HG02938 (cell line): ENCODE data around the gene CARS1.
"Not testable (repeated sequence)": the region's sequence is repeated elsewhere in the genome, so short reads cannot be mapped to it uniquely, and the experiment has no call there.

Source experiments
- ATAC-seq: cut with Tn5 transposase; IDR thresholded peaks from one replicate; pipeline ENCODE4 v1.9.1; 2021; ENCODE audit warnings: mild to moderate bottlenecking, moderate library complexity; ENCODE audit not compliant: unreplicated experiment

CARS1 gene

DNA sequence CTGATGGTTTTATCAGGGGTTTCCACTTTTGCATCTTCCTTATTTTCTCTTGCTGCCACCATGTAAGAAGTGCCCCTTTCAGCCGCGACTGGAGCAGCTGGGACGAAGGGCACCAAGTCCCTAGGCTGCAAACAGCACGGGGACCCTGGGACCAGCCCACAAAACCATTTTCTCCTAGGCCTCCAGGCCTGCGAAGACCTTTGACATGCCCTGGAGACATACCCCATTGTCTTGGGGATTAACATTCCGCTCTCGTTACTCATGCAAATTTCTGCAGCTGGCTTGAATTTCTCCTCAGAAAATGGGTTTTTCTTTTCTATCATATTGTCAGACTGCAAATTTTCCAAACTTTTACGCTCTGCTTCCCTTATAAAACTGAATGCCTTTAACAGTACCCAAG is 6.7 kb upstream of the CARS1 start:
- not testable (repeated sequence) for ATAC-seq

- not testable (repeated sequence) for ATAC-seq
Observed at GRCh38 chr11:3063432-3063831, 6.2 kb upstream of the CARS1 start.

GRCh38 chr11:3060436-3061025 is 3.3 kb upstream of the CARS1 start:
- no peak for ATAC-seq

GRCh38 chr11:3058753-3059664 is 1.8 kb upstream of the CARS1 start:
- ATAC-seq = no peak

GRCh38 chr11:3056296-3057068 is 741 bp downstream of the CARS1 start:
- ATAC-seq = peak; percentile 3

DNA sequence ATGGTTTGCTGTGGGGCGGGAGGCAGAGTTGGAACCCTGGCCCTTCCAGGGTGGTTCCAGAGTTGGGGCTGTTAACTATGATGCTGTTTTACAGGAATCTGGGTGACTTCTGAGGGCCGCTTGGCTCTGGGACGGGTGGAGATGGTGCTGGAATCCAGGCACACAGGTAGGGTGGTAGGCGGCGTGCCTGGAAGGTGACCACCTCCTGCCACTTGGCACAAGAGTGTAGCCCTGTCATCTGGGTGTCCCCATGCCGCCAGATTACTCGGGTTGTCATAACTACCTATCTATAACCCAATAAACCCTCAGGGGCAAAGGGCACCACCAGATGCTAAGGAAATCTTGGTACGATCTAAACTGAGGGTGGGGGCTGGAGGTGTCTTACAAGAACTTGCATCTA is 1.3 kb downstream of the CARS1 start:
- ATAC-seq = no peak

- no peak for ATAC-seq
Observed at GRCh38 chr11:3052567-3052966, 4.7 kb downstream of the CARS1 start.

- no peak for ATAC-seq
Observed at GRCh38 chr11:3052109-3052479, 5.1 kb downstream of the CARS1 start.

DNA sequence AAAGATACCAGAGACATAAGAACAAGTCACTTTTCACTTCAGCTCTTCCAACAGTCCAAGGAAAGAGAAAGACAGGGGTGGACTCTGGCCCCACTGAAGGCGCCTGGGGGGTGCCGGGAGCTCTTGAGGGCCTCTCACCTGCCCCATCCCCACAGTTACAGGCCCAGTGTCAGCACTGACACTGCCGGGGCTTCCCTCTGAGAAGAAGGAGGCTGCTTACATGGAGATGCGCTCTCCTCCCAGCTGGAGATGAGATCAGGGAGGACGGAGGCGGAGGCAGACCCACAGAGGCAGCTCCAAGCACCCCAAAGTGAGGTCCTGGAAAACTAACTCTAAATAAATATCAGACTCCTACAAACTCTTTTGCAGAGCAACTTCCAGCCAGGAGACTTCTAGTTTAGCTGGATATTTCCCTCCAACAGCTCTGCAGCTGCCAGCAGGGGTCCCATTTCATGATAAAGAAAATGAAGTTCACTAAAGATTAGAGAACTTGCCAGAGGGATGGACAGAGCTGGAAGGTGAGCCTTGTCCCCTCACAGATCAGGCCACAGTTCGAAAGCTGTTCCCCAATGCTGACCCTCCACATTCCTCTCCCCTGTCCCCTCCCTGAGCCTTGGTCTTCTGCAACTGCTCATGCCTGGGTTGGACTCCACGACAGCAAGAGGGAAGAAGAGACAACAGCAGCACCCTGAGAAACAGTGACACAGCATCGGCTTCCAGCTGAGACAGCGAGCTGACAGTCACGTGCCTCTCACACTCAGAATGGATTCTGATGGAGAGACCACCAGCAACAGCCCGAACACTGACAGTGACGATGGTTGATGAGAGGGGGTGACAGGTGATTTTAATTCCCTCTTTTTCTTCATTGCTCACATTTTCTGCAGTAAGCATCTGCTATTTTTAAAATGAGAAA is 5.8 kb downstream of the CARS1 start:
- ATAC-seq = no peak

GRCh38 chr11:3050386-3051195 is 6.6 kb downstream of the CARS1 start:
- no peak for ATAC-seq

DNA sequence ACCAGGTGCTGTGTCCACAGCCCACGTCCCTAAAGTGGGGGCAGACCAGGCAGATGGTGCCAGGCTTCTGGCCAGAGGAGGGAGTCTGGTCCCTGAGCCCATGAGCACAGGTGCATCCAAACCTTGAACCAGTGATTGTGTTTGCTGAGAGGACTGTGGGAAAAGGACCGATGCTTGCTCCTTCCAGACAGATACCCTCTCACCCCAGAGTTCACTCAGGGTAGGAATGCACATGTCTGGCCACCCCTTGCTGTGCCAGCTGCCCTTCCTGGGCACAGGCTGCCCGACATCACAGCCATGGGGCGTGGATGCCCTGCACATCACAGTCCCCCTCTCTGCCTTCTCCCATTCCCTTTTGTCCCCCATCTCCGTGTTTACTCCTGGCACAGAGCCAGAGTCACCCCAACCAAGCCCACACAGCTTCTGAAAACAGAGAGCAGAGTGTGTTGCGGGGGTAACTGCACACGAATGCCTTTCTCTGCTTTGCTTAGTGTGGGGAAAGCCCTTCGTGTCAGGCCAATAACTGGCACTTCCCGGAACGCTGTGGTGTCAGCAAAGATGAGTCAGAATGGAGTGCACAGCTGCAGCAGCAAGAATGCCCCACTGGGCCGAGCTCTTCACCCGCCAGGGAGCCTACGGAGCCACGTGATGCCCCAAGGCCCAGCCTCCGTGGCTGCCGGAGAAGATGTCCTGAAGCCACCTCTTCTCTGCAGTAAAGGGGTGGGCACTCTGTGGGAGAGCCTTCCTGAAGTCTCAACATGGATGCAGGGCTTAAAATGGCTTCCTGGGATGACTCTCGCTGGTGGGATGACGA is 7.6 kb downstream of the CARS1 start:
- peak; percentile 92 for ATAC-seq

GRCh38 chr11:3047637-3048036 is 9.6 kb downstream of the CARS1 start:
- no peak for ATAC-seq

GRCh38 chr11:3046641-3047040 is 10.6 kb downstream of the CARS1 start:
- no peak for ATAC-seq

- ATAC-seq = no peak
Observed at GRCh38 chr11:3046190-3046589, 11.0 kb downstream of the CARS1 start.

DNA sequence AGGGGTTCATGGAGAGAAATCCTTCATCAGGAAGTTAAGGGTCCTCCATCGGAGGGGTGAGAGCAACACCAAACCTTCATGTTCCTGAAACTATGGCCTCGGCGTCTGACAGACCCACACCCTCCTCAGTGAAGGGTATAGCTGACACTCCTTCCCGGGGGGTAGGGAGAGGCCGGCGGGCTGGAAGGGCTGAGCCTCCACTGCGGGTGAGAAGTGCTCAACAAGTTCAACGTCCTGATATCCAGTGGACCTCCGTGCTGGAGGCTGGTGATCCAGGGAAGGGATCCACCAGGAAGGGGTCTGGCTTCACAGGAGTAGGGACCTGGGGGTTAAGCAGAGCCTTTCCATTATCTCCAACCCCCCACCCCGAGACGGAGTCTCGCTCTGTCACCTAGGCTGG is 12.3 kb downstream of the CARS1 start:
- no peak for ATAC-seq

GRCh38 chr11:3044004-3044403 is 13.2 kb downstream of the CARS1 start:
- ATAC-seq = no peak

GRCh38 chr11:3043315-3043871 is 13.8 kb downstream of the CARS1 start:
- ATAC-seq = no peak

GRCh38 chr11:3042496-3043314 is 14.5 kb downstream of the CARS1 start:
- no peak for ATAC-seq
